C4-2B (cell line): Measurements from ENCODE around the gene GPR3.

Experiments
- ZFX ChIP-seq: fragments of 450-650 bp; IDR thresholded peaks from 2 replicates; pipeline ENCODE4 v1.6.1; 2017
- TF ChIP-seq, protein P1 (sequence below): fragments of 450-650 bp; conservative IDR thresholded peaks from 2 replicates; pipeline ENCODE4 v1.5.1; 2017; ENCODE audit warnings: mild to moderate bottlenecking

DNA sequence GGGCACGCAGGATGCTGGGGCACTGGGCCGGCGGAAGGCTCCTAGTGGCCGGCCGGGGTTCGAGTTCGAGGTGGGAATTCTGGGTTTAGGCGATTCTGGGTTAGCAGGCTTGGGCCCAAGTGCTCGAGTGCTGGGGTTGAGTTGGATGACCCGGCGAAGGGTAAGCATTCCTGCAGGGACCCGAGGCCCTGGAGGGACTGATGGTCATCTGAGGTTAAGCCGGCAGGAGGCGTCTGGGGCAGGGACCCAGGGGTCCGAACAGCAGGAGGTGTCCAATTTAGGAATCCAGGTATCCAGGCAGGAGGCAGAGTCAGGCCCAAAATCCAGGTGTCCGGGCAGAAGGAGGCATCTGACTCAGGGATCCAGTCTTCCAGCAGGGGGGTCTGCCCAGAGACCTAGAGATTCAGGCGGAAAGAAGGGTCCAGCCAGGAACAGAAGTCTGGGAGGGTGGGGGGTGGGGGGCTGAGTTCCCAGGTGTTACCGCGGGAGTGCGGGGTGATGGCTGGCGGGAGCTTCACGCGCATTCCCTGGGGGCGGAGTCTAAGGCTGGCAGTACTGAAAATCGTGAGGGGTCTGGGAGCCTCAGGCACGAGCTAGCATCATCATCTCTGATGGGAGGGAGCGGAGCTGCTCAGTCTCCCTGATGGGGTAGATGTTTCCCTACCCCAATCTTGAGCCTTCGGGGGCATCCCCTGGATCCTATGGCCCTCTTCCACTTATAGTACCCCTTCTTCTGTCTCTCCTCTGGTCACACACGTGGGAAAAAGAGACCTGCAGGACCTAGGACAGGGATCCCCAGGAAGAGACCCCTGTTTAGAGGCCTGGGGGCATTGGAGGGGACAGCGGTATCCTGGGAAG, 585 bp downstream of the GPR3 start:
- TF ChIP-seq, protein P1, sequence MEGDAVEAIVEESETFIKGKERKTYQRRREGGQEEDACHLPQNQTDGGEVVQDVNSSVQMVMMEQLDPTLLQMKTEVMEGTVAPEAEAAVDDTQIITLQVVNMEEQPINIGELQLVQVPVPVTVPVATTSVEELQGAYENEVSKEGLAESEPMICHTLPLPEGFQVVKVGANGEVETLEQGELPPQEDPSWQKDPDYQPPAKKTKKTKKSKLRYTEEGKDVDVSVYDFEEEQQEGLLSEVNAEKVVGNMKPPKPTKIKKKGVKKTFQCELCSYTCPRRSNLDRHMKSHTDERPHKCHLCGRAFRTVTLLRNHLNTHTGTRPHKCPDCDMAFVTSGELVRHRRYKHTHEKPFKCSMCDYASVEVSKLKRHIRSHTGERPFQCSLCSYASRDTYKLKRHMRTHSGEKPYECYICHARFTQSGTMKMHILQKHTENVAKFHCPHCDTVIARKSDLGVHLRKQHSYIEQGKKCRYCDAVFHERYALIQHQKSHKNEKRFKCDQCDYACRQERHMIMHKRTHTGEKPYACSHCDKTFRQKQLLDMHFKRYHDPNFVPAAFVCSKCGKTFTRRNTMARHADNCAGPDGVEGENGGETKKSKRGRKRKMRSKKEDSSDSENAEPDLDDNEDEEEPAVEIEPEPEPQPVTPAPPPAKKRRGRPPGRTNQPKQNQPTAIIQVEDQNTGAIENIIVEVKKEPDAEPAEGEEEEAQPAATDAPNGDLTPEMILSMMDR: peak; percentile 50
- TF ChIP-seq ZFX: no peak
